Breast epithelium (tissue), 3 donors: ENCODE data around the gene MET.

Experiments
- POLR2A ChIP-seq: fragments of 450-650 bp; IDR thresholded peaks from one replicate; pipeline ENCODE4 v1.6.1; 2016; ENCODE audit warnings: antibody characterized with exemption, mild to moderate bottlenecking, moderate library complexity
- POLR2AphosphoS5 ChIP-seq, 3 donors: sonication (generic); formaldehyde crosslinking; IDR thresholded peaks; one replicate each; pipeline ENCODE4 v1.6.1; 2017; ENCODE audit warnings: antibody characterized with exemption in 3 of 3
- TF ChIP-seq, protein P1 (sequence below), 3 donors: fragments of 450-650 bp; IDR thresholded peaks; one replicate each; pipeline ENCODE4 v1.5.1; 2016 to 2017; ENCODE audit warnings: antibody characterized with exemption in 3 of 3, mild to moderate bottlenecking in 3 of 3, moderate library complexity in 3 of 3

- TF ChIP-seq POLR2AphosphoS5 (IDR thresholded peaks at IDR 0.05) = no peak
- TF ChIP-seq, protein P1, sequence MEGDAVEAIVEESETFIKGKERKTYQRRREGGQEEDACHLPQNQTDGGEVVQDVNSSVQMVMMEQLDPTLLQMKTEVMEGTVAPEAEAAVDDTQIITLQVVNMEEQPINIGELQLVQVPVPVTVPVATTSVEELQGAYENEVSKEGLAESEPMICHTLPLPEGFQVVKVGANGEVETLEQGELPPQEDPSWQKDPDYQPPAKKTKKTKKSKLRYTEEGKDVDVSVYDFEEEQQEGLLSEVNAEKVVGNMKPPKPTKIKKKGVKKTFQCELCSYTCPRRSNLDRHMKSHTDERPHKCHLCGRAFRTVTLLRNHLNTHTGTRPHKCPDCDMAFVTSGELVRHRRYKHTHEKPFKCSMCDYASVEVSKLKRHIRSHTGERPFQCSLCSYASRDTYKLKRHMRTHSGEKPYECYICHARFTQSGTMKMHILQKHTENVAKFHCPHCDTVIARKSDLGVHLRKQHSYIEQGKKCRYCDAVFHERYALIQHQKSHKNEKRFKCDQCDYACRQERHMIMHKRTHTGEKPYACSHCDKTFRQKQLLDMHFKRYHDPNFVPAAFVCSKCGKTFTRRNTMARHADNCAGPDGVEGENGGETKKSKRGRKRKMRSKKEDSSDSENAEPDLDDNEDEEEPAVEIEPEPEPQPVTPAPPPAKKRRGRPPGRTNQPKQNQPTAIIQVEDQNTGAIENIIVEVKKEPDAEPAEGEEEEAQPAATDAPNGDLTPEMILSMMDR (IDR thresholded peaks at IDR 0.05) = no peak
- TF ChIP-seq POLR2A = no peak
Observed at GRCh38 chr7:116641551-116642153, 30.3 kb upstream of the MET start.
